CD4-positive, alpha-beta T cell treated with Interleukin-17A for 4 hours (primary cell): ENCODE measurements around the gene NAV3.

Experiments
- DNase-seq: peaks from one replicate; pipeline ENCODE4 v3.0.0-alpha.2; 2020; ENCODE audit warnings: mixed read lengths

Gene NAV3

GRCh38 chr12:77938301-77938700 lies 107.6 kb downstream of the NAV3 start:
- no peak for DNase-seq

- no peak for DNase-seq
Observed at GRCh38 chr12:77940011-77940423, 109.3 kb downstream of the NAV3 start.

DNA sequence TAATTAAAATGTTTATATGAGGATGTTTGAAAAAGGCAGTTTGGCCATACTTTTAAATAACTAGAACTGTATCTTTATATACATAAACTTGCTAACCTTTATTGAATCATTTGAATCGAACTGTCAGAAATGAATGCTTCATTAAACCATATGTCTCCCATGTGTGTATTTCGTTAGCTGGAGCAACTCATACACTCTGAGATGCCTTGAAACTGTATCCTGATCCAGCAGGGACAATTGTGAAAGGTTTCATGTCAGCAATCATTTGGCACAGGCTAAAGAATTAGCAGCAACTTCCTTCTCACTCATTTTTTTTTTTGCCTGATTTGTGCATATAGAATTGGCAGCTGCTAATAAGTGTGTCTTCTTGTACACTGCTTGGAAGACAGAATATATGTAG lies 109.9 kb downstream of the NAV3 start:
- no peak for DNase-seq

GRCh38 chr12:77941401-77941800 lies 110.7 kb downstream of the NAV3 start:
- DNase-seq: no peak

DNA sequence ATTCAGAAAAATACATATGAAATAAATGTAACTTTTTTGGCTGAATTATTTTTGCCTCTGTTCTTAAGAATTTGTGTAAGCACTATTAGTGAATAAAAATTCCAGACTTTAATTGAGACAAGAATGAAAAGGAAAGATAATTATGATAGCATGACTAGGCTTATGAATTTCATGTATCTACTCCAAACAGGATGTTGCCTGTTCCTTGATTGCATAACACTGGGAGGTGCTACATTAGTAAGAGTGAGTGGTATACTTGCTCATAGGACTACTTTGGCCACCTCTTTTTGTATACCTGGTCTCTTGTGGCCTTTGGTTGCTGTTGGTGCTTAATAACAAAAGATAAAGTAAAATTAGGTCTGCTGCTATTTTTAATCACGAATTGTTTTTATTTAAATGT lies 112.8 kb downstream of the NAV3 start:
- DNase-seq: no peak

- DNase-seq: no peak
Observed at GRCh38 chr12:77946541-77947061, 115.9 kb downstream of the NAV3 start.

DNA sequence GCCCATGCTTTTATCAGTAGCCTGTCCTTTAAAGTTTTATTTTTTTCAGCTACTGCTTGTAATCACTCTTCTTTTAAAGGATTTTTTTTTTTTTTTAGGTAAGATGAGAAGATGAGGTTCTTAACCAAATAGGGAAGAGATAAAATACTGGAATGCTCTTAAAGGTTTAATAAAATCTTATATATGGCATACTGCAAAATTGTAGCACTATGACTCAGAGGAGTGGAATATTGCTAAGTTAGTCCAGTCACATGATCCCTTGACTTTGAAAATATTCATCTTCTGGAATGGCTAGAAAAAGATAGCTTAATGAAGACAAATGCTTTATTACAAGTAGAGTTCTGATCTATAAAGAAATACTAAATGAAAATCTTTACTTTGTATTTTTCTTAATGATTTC lies 116.6 kb downstream of the NAV3 start:
- no peak for DNase-seq

- DNase-seq: no peak
Observed at GRCh38 chr12:77947746-77948145, 117.1 kb downstream of the NAV3 start.

DNA sequence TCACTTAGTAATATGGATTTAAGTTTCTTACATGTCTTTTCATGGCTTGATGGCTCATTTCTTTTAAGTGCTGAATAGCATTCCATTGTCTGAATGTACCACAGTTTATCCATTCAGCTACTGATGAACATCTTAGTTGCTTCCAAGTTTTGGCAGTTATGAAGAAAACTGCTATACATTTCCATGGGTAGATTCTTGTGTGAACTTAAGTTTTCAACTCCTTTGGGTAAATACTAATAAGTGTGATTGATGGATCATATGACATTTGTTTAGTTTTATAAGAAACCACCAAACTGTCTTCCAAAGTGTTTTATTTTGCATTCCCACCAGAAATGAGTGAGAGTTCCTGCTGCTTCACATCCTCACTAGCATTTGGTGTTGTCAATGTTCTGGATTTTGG lies 119.2 kb downstream of the NAV3 start:
- no peak for DNase-seq

DNA sequence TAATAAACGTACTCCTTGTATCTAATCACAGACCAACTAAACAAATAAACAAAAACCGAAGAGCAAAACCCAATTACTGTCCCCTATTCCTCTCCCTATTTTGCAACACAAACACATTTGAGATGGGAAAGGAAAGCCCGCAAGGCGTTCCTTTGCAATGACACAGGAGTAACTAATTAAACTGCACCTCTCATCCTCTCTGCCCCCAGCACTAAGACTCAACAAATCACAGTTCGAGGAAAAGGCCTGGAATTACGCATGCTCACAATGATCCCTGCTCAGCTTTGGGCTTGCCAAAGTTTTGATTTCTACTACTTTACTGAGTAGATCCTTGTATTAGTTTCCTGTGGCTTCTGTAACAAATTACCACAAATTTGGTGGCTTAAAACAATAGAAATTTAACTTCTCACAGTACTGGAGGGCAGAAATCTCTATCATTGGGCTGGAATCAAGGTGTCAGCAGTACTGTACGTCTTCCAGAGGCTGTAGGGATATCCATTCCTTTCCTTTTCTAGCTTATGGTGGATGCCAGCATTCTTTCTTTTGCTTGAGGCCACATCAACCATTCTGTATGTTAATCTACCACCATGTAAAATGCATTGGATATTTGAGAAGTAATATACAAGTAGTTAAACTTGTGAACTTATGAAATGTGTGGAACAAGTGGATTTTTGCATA lies 123.0 kb downstream of the NAV3 start:
- no peak for DNase-seq

GRCh38 chr12:77954206-77954555 lies 123.5 kb downstream of the NAV3 start:
- DNase-seq: no peak

DNA sequence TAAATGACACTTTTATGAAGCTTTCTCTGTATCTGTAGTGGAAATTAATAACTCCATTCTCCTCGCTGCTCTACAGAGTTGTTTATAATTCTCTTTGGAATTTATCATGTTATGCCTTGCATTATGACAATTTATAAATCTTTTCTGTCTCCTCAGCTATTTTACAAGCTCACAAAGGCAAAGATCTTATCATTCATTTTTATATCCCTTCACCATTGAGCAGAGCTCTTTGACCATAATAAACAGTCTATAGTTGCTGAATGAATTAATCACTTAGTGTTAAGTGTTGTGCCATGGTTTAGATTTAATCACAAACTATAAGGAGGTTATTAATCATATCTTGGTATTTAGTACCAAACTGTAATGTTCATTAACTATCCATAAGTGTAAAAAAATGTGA lies 126.4 kb downstream of the NAV3 start:
- DNase-seq: no peak

DNA sequence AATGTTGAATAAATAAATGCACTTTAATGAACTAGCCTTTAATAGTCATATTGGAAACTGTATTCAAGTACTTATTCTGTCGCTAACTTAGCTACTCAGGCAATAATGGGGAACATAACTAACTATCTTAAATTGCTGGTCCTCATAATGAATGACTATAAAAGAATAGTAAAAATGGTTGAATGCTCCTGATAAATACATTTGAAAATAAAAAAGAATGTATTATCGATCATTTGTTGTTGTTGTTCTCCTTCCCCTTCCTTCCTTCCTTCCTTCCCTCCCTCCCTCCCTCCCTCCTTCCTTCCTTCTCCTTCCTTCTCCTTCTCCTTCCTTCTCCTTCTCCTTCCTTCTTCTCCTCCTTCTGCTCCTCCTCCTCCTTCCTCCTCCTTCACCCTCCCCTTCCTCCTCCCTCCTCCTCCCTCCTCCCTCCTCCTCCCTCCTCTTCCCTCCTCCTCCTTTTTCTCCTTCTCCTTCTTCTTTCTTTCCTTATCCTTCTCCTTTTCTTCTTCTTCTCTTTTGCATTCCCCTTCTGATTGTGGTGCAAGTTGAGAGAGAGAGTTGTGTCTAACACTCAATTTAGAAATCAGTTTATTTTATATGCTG lies 133.0 kb downstream of the NAV3 start:
- no peak for DNase-seq

DNA sequence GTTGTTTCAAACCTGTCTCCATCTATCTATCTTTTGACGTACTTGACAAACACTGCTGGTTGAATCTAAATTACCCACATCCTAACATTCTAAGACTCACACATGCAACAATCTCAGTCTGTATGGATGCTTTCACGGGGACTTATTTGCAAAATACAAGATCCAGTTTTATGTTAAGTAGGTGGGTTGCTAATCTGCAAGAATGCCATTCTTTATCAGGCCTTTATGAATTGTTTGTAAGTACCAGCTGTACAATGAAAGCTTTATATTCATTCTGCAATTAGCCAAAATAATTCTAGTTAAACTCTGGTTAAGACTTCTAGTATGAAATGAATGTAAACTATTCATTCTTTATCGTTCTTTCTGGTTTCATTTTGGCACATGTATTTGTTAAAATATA lies 135.1 kb downstream of the NAV3 start:
- no peak for DNase-seq

GRCh38 chr12:77968021-77968420 lies 137.3 kb downstream of the NAV3 start:
- no peak for DNase-seq

DNA sequence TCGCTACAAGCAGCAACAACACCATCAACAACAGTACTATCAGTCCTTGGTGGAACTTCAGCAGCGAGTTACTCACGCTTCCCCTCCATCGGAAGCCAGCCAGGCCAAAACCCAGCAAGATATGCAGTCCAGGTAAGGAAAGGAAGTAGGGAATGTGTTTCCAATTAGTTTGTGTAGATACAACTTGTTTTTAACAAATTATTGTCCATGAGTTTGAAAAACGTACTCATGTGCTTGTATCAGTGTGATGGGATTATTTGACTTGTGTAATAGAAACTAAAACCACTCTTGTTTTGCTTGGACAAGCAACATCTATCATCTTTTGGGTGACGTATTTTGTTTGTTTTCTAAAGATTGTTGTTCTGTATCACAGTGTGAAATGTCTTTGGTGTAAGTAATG lies 137.9 kb downstream of the NAV3 start:
- DNase-seq: no peak

- DNase-seq: no peak
Observed at GRCh38 chr12:77973579-77973978, 142.9 kb downstream of the NAV3 start.

- DNase-seq: no peak
Observed at GRCh38 chr12:77974645-77975044, 144.0 kb downstream of the NAV3 start.

DNA sequence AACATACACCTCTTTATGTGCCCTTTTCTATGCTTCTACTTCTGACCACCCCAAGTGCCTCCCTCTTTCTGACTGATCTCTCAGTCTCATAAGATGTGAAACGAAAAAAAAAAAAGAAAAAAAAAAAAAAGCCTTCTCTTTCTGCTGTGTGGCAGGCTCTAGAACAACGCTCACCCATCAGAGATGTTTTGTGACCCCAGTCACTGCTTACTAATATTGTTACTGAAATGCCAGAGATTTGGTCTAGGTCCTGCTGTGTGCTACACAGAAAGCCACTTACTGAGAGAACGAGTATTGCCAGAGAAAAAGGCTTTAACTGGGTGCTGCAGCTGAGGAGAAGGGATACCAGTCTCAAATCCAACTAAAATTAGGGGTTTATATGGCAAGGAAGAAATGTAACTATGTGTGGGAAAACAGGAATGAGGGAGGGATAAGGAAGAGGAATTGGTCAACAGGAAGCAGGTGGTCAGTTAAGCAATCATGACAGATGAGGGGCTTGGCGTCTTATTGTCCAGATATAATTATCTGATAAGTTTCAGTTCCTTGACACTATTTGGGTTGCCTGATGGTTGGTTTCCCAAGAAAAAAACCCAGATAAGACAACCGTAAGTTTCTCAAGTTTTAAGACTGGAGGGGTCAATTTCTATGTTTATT lies 149.0 kb downstream of the NAV3 start:
- no peak for DNase-seq

GRCh38 chr12:77980782-77981181 lies 150.1 kb downstream of the NAV3 start:
- DNase-seq: no peak

- no peak for DNase-seq
Observed at GRCh38 chr12:77983859-77984258, 153.2 kb downstream of the NAV3 start.

DNA sequence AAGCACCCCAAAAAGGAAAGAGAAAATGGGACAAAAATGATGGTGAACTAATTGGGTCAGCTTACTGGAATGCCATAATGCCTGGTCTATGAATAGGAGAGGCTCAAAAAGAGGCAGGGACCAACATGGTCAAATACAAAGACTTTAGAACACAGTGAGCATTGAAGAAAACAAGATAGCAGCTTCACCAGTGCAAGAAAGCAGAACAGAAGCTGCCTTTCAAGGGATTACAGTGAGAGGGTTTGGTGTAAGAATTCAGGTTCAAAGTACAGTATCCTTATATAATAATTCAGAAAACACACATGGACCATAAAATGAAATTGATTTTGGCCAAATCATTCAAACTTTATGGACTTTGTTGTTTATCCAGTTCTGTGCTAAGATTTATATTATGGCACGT lies 162.1 kb downstream of the NAV3 start:
- no peak for DNase-seq

GRCh38 chr12:77993658-77994057 lies 163.0 kb downstream of the NAV3 start:
- DNase-seq: no peak

DNA sequence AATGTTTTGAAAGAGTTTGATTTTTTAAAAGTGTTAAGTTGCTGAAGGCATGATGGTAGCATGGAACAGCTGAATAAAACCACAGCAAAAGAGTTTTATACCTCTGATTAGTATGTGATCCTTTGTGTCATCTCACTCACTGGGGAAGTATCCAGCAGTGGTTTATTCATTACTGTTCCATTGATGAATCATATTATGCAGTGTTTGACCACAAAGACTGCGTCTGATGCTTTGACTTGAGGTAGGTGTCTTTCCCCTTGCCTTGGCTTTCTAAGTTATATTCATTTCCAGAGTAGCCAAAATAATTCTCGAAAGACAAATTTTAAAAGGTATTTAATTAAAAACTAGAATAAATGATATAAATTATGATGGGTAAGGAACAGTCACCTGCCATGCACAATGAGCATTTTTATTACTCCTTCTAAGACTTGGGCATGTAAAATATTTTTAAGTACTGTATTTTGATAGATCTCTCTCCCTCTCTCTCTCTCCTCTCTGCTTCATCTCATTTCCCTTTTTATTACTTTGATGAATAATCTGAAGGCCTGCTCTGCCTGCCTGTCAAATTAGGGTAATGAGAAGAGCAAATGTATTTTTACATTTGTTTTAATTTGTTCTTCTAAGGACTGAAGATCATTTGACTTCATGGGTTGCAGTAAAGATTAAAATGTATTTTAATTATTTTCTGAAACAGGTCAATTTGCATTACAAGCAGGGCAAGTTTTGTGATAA lies 164.9 kb downstream of the NAV3 start:
- no peak for DNase-seq
